SK-N-MC (cell line): ENCODE results near the gene LGALS13.
"Not testable (repeated sequence)": the region's sequence is repeated elsewhere in the genome, so short reads cannot be mapped to it uniquely, and the experiment has no call there.

ENCODE experiments used
- DNase-seq: peaks from one replicate; pipeline ENCODE4 v3.0.0-alpha.2; 2011; ENCODE audit warnings: low read depth, low spot score
- H3K27ac ChIP-seq: fragments of 200-600 bp; sonication (generic); 2 replicates; pipeline ENCODE4 v1.5.1; 2016; ENCODE audit warnings: mixed run types
- H3K36me3 ChIP-seq: fragments of 200-600 bp; sonication (generic); 2 replicates; pipeline ENCODE4 v1.6.1; 2017; ENCODE audit warnings: antibody characterized with exemption, low read length, mixed read lengths; ENCODE audit not compliant: insufficient read depth
- H3K4me3 ChIP-seq: fragments of 200-600 bp; sonication (generic); 2 replicates; pipeline ENCODE4 v1.5.1; 2016
- H3K9ac ChIP-seq: fragments of 200-600 bp; sonication (generic); 2 replicates; pipeline ENCODE4 v1.8.0; 2017; ENCODE audit warnings: mixed run types, mixed read lengths; ENCODE audit not compliant: insufficient read length
- H3K9me3 ChIP-seq: fragments of 200-600 bp; sonication (generic); 2 replicates; pipeline ENCODE4 v1.6.1; 2017; ENCODE audit warnings: low read depth, mild to moderate bottlenecking, antibody characterized with exemption, low read length, moderate library complexity, mixed read lengths
- EZH2 ChIP-seq: fragments of 200-600 bp; sonication (generic); IDR thresholded peaks from one replicate; pipeline ENCODE4 v1.6.1; 2017; ENCODE audit warnings: antibody characterized with exemption
- FOXP2 ChIP-seq: optimal IDR thresholded peaks from 2 replicates; pipeline ENCODE3; 2011; ENCODE audit warnings: mild to moderate bottlenecking, moderate library complexity; ENCODE audit not compliant: insufficient read depth; ENCODE audit errors: extremely low read length, control extremely low read depth
- POLR2AphosphoS5 ChIP-seq: IDR thresholded peaks from 2 replicates; pipeline ENCODE4 v1.6.1; 2012; ENCODE audit warnings: mild to moderate bottlenecking, low read depth, low read length, borderline replicate concordance

The LGALS13 gene

GRCh38 chr19:39599116-39599515, 3.2 kb upstream of the LGALS13 start:
- Histone ChIP-seq H3K27ac (no peak overlapping the region), H3K4me3 (no peak overlapping the region), H3K36me3 (no peaks in the 10 kb centered on the region), H3K9me3 (no peaks in the 10 kb centered on the region), H3K9ac (no peak overlapping the region)
- TF ChIP-seq FOXP2 (no peak), POLR2AphosphoS5 (no peak)
- no peak for DNase-seq

DNA sequence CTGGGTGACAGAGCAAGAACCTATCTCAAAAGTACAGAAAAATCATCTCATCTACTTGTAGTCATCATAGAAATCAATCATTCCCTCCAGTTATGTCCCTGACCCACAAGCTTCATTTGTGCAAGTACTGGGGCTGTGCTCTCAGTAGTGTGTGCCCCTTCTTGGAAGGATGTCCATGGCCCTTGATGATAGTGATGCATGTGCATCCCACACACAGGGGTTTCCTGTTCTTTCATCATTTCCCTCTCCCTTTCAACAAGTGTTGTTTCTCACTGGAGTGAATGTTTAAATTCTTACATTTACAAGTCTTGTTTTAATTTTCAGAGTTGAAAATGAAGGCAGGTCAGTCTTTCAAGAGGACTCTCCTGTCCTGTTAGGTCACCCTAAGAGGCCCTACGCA, 1.5 kb downstream of the LGALS13 start:
- Histone ChIP-seq H3K4me3 (no peak overlapping the region), H3K9ac (no peak overlapping the region), H3K9me3 (no peaks in the 10 kb centered on the region), H3K36me3 (no peaks in the 10 kb centered on the region), H3K27ac (no peak overlapping the region)
- no peak for DNase-seq
- TF ChIP-seq POLR2AphosphoS5 (no peak), EZH2 (no peak), FOXP2 (no peak)

DNA sequence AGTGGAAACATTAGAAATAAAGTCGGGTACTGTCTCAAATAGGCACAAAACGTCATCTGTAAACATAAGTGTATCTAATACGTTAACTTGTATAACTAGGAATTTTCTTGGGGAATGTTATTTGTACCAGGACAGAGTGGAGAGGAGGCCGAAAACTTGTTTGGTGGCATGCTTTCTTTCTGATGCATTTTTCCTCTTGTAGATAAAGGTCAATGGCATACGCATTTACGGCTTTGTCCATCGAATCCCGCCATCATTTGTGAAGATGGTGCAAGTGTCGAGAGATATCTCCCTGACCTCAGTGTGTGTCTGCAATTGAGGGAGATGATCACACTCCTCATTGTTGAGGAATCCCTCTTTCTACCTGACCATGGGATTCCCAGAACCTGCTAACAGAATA, 4.7 kb downstream of the LGALS13 start:
- Histone ChIP-seq H3K9ac (no peak overlapping the region), H3K27ac (no peak overlapping the region), H3K4me3 (no peak overlapping the region), H3K36me3 (no peaks in the 10 kb centered on the region), H3K9me3 (no peaks in the 10 kb centered on the region)
- TF ChIP-seq POLR2AphosphoS5 (no peak), FOXP2 (no peak), EZH2 (no peak)
- no peak for DNase-seq

DNA sequence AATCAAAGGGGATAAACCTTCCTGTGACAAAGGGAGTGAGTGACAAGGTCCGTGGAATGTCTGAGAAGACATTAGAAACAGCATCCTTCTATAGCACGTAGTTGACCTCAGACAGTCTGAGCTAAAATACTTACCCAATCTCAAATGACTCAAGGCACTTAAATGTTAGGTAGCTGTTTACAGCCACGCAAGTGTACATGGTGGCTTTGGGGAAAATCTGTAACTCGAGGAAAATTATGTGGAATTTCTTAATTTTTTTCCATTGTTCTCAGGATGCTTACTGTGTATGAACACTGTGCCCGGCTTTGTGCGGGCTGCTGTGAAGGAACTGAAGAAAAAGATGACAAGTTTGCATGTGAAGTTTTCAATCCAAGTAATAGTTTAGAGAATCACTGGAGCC, 5.2 kb downstream of the LGALS13 start:
- Histone ChIP-seq H3K9me3 (no peaks in the 10 kb centered on the region), H3K9ac (no peak overlapping the region), H3K36me3 (no peaks in the 10 kb centered on the region), H3K27ac (no peak overlapping the region), H3K4me3 (no peak overlapping the region)
- TF ChIP-seq POLR2AphosphoS5: no peak
- TF ChIP-seq EZH2: no peak
- no peak for TF ChIP-seq FOXP2
- DNase-seq: no peak

GRCh38 chr19:39613597-39613996, 11.3 kb downstream of the LGALS13 start:
- TF ChIP-seq EZH2 (no peak), FOXP2 (no peak)
- Histone ChIP-seq H3K27ac (no peak overlapping the region), H3K9me3 (no peaks in the 10 kb centered on the region), H3K4me3 (no peak overlapping the region), H3K36me3 (no peaks in the 10 kb centered on the region), H3K9ac (no peak overlapping the region)
- DNase-seq: no peak

- Histone ChIP-seq H3K4me3 (no peak overlapping the region), H3K36me3 (no peaks in the 10 kb centered on the region), H3K9me3 (no peaks in the 10 kb centered on the region), H3K9ac (no peak overlapping the region), H3K27ac (no peak overlapping the region)
- TF ChIP-seq EZH2 (no peak), FOXP2 (no peak), POLR2AphosphoS5 (no peak)
- no peak for DNase-seq
Observed at GRCh38 chr19:39617745-39618144, 15.4 kb downstream of the LGALS13 start.

DNA sequence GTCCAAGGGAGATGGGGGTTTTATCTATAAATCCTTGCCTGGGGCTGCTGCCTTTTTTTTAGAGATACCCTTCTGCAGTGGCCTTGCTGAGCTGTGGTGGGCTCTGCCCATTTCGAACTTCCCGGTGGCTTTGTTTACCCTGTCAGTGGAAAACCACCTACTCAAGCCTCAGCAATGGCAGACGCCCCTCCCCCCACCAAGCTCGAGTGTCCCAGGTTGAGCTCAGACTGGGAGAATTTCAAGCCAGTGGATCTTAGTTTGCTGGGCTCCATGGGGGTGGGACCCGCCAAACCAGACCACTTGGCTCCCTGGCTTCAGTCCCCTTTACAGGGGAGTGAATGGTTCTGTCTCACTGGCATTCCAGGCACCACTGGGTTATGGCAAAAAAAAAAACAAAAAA, 21.6 kb downstream of the LGALS13 start:
- no peak overlapping the region for H3K9ac ChIP-seq
- H3K4me3 ChIP-seq: no peak overlapping the region
- TF ChIP-seq FOXP2 (no peak), POLR2AphosphoS5 (no peak), EZH2 (no peak)

DNA sequence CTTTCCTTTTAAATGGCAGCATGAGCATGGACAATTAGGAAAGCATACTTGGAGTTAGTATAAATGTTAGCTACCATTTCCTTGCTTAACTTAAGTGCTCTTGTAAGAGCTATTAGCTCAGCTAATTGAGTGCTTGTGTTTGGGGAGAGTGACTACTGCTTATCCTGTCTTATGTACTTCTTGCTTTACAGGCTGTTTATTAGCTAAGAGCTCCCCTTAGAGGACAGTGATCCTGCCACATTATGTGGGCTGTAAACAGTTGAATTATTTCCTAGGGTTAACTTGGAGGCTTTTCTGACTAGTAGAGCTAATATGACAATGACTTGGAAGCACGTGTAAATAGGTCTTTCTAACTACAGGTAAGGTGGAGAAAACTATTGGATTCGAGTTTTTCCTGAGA, 25.3 kb downstream of the LGALS13 start:
- not testable (repeated sequence) for H3K27ac ChIP-seq, H3K9ac ChIP-seq, H3K4me3 ChIP-seq, DNase-seq, H3K36me3 ChIP-seq, H3K9me3 ChIP-seq

More for the DNA sequence above, 21.6 kb downstream of the LGALS13 start:
- Histone ChIP-seq H3K9me3 (no peaks in the 10 kb centered on the region), H3K27ac (no peak overlapping the region), H3K36me3 (no peaks in the 10 kb centered on the region)
- no peak for DNase-seq

DNA sequence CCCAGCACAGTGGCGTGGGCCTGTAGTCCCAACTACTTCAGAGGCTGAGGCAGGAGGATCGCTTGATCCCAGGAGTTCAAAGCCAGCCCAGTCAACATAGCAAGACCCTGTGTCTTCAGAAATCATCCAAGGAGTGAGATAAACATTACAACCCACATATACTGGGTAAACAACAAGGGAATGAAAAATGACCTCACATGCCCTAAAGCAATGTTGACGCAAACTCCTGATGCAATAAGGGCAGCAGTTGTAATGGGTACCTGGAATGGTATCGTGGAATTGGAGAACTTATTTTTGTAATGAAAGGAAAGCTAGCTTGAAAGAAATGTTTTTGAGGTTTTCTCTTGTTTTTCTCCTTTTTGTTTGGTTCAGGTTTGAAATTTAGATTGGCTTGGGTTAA, 28.9 kb downstream of the LGALS13 start:
- no peak overlapping the region for H3K27ac ChIP-seq
- H3K4me3 ChIP-seq: no peak overlapping the region
- no peak for DNase-seq
- H3K36me3 ChIP-seq: no peaks in the 10 kb centered on the region
- H3K9me3 ChIP-seq: no peaks in the 10 kb centered on the region
- TF ChIP-seq FOXP2: no peak
- TF ChIP-seq POLR2AphosphoS5: no peak
- no peak for TF ChIP-seq EZH2
- H3K9ac ChIP-seq: no peak overlapping the region
